ENCODE data around the gene ITGBL1.

DNA sequence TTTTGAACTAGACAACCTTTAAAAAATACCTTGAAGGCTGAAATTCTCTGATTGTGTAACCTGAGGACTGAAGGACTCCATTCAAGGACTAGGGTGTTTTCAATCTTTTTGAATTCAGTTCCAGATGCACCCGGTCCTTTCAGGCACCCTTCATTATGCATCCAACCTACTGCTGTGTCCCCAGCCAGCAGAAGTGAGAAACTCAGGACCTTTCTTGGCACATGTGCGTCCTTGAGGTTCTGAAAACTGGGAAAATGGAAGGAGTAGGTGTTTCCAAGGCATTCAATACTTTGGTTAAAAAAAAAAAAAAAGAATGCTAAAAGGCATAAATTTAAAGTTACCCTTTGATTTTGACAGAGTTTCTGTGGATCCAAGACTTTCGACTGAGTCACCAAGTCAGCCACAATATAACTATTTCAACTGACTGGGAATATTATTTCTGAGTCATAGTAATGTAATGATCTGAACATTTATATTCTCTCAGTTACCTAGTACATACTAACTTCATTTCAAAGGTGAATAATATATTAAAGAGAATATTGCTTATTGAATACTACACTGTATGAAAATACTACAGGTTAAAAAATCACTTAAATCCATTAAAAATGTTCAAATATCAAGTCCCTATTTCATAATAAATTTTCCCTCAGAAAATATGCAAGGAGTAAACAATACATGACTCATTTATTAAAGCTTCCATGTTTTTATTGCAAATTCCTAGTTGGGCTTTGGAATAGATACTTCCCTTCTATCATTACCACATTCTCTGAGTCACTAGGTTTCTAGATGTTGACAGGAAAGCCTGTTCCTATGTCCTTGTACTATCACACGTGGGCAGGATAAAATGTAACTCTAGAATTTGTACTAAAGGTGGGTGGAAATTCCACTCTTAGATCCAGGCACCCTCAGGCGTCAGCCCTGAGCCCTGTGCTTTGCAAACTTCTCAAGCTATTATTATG is 2.4 kb upstream of the ITGBL1 start:
- TF ChIP-seq, protein P1, sequence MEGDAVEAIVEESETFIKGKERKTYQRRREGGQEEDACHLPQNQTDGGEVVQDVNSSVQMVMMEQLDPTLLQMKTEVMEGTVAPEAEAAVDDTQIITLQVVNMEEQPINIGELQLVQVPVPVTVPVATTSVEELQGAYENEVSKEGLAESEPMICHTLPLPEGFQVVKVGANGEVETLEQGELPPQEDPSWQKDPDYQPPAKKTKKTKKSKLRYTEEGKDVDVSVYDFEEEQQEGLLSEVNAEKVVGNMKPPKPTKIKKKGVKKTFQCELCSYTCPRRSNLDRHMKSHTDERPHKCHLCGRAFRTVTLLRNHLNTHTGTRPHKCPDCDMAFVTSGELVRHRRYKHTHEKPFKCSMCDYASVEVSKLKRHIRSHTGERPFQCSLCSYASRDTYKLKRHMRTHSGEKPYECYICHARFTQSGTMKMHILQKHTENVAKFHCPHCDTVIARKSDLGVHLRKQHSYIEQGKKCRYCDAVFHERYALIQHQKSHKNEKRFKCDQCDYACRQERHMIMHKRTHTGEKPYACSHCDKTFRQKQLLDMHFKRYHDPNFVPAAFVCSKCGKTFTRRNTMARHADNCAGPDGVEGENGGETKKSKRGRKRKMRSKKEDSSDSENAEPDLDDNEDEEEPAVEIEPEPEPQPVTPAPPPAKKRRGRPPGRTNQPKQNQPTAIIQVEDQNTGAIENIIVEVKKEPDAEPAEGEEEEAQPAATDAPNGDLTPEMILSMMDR (IDR thresholded peaks at IDR 0.05; ENCODE audit: low read length) = no peak
- TF ChIP-seq EZH2 (IDR thresholded peaks at IDR 0.05; ENCODE audit: borderline replicate concordance, low read length) = no peak
